CD4-positive, alpha-beta T cell treated with Interleukin-17A for 1 hour (primary cell): ENCODE results near the gene EHMT1.

ENCODE experiments used
- DNase-seq: peaks from one replicate; pipeline ENCODE4 v3.0.0-alpha.2; 2020

The EHMT1 gene

GRCh38 chr9:137748311-137748710 is 129.5 kb downstream of the EHMT1 start:
- DNase-seq: no peak

DNA sequence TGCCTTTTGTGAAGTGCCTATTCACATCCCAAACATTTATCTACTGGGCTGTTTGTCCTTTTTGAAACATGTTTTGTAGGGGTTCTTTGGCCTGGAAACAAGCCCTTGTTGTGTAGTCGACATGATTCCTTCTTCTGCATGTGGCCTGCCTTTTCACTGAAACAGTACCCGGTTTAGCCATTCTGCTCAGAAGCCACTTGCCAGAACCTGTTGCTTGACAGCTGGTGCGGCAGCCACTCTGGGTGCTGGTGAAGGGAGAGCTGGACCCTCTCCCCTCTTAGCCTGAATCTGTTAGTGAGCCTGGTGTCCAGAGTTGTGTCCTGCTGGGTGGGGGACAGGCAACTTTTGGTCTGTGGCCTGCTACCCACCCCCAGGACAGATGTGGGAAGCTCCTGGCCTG is 129.9 kb downstream of the EHMT1 start:
- DNase-seq: no peak

GRCh38 chr9:137749511-137749910 is 130.7 kb downstream of the EHMT1 start:
- DNase-seq: no peak

DNA sequence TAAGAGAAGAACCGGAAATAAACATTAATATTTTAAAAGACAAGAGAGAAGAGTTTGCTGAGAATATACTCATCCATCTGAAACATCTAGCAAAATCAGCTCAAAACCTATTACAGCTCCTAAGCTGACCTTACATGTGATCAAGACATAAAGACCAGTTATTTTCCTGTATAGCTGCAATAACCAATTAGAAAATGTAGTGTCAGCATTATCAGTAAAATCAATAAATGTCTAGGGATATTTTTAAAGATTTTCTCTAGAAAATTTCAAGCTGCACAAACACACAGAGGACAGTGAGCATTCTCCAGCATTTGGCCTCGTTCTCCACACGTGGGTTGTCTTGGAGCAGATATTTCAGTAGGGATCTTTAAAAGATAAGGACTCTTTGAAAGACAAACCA is 131.2 kb downstream of the EHMT1 start:
- DNase-seq: no peak

DNA sequence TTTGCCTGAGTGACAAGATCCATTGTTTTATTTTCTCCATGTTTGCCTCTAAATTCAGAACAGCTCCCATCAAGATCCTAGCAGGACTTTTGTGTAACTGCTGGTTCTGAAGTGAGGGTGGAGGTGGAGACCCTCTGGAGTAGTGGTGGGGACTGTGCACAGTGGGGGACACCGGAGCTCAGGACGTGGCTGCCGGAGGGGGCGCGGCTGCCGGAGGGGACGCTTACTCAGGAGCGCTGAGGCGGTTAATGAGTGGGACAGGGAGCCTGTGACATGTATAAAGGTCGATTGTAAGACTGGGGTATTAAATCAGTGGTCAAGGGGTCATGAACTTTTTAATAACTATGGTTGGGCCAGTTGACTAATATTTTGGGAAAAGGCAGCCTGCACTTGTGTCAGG is 131.8 kb downstream of the EHMT1 start:
- DNase-seq: no peak

DNA sequence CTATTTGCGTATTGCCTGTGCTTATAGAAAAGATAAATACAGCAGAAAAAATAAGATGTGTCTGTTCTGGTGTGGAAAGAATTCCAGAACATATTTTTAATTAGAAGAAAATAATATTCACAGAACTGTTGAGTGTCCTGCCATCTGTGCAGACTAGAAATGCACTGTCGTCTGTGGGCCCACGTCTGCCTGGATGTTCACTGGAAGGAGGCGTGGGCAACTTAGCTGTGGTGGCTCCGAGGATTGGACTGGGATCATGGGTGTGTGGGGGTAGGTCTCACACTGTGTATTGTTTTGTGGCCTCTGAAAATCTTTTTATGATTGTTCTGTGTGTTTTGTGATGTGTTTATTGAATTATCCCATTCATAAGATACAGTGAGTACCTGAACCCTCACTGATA is 132.8 kb downstream of the EHMT1 start:
- DNase-seq: no peak

DNA sequence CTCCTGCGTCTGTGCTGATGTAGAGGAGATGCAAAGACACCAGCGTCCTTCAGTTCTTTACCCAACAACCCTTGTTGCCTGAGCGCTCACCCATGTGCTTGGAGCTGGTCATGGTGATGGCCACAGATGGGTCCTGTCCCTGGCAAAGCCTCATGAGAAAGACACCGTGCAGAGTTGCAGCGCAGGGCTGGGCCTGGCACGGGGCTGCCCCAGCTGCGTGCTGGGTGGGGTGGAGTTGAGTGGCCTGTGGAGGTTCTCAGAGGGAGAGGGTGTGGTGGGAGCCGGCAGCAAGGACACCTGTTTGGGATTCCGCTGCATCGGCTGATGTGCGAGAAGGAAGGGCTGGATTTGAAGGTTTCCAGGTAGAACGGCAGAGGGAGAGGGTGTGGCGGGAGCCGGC is 133.6 kb downstream of the EHMT1 start:
- no peak for DNase-seq

- DNase-seq: no peak
Measured at GRCh38 chr9:137753192-137753765, 134.5 kb downstream of the EHMT1 start.

GRCh38 chr9:137755261-137755927 is 136.6 kb downstream of the EHMT1 start:
- DNase-seq: no peak

DNA sequence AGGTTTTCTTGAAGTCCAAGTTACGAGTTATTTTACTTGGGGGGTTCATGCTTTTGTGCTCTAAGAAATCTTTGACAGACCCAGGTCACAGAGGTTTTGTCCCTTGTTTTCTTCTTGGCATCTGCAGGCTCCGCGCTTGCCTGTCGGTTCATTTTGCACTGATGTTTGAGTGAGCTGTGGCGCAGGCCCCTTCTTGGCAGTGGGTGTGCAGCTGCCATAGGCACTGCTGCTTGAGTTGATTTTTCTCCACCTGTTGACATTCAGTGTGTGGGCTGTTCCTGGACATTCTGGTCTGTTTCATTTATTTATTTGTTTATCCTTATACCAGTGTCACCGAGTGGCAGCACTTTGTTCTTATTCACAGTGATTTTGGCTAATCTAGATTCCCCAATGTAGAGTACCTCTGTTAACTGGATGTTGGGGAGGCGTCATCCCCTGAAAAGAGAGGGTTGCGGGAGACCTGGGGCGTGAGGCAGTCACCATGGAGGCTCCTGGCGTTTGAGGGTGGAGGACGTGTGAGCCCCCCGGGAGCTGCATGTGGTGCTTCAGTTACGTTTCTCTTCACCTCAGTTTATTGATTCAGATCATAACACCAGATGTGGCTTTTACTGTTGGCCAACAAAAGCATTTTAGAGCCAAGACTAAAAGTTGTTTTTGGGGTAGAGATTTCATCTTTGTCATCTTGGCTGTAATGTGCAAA is 137.4 kb downstream of the EHMT1 start:
- no peak for DNase-seq

DNA sequence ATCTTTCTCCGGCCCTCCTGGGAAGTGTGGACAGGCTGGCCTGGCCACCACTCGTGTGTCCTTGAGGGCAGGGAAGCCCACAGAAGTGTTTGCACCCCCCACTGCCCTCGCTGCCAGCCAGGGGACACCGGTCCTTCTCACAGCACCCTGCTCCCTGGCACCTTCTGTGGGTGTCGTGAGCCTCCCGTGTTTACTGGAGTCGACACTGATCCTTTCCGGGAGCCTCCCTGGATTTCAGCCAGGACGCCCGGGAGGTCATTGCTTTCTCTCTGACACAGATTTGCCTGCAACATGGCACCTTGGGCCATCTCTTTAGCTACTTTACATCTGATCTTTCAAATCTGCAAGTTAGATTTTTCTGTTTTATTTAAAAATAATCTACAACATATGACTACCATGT is 138.3 kb downstream of the EHMT1 start:
- no peak for DNase-seq

- DNase-seq: peak; percentile 51
Measured at GRCh38 chr9:137757613-137758029, 138.8 kb downstream of the EHMT1 start.

GRCh38 chr9:137758067-137758466 is 139.3 kb downstream of the EHMT1 start:
- no peak for DNase-seq

GRCh38 chr9:137759117-137759516 is 140.3 kb downstream of the EHMT1 start:
- no peak for DNase-seq

- DNase-seq: no peak
Measured at GRCh38 chr9:137759649-137760321, 141.0 kb downstream of the EHMT1 start.

DNA sequence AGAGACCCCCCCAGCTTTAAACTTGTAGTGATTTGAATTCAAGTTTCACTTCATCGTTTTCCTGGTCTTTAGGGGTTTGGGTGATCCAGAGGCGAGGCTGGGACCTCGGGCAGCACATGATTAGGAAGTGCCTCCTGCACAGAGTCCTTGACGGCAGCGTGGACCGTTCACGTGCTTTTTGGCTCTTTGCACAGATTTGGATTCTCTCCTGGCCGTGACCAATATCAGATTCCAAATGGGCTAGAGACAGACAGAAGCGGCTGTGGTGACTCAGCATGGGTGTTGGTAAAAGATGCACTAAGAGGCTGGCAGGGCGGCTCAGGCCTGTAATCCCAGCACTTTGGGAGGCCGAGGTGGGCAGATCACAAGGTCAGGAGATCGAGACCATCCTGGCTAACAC is 141.6 kb downstream of the EHMT1 start:
- DNase-seq: no peak

GRCh38 chr9:137761032-137761431 is 142.2 kb downstream of the EHMT1 start:
- DNase-seq: peak; percentile 44

GRCh38 chr9:137761793-137762192 is 143.0 kb downstream of the EHMT1 start:
- no peak for DNase-seq

- no peak for DNase-seq
Measured at GRCh38 chr9:137762414-137763061, 143.7 kb downstream of the EHMT1 start.

- no peak for DNase-seq
Measured at GRCh38 chr9:137763271-137763955, 144.6 kb downstream of the EHMT1 start.

DNA sequence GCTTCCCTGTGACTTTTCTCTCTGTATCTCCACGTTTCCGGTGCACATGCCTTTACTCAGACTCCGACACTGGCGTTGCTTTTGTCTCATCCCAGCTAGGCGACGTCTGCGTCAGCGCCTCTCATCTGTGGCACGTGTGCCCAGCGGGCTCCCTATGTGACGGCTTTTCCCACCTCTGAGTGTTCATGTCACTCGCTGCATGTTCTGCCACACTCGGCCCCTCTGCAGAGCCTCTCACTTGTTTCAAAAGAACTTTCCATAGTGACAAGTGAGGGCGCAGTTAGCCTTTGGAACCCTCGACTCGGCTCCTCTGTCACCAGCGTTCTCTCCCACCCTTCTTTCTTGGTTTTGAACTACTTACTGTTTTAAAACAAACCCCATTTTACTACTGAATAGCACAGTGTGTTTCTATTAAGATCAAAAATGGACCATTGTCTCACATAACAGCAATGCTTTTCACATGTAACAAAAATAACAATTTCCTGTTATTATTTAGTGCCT is 145.4 kb downstream of the EHMT1 start:
- no peak for DNase-seq

DNA sequence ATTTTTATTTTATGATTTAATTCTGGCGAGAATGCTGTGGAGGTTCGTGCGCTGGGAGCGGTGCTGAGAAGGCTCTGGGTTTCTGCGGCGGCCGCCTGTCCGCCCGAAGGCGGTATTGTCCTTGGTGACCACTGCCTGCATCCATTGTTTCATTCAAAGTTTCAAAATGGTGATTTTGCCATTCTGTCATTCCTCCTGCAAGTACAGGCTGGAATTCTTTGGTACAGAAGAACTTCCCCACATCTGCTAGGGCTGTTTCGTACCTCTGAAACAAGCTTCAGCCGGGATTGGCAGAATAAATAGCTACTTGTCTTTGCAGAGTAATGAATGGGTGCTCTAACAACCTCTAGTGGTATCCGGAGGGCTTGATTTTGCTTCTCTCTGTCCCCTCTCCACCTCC is 146.2 kb downstream of the EHMT1 start:
- no peak for DNase-seq

- DNase-seq: no peak
Measured at GRCh38 chr9:137765536-137765935, 146.7 kb downstream of the EHMT1 start.
